Mesendoderm (in vitro differentiated cells): ENCODE data around the gene FUT6.

Experiments
- DNase-seq: peaks from one replicate; pipeline ENCODE4 v3.0.0; 2013
- H2AK5ac ChIP-seq: 2 replicates; pipeline ENCODE4 v1.6.1; 2013; ENCODE audit warnings: low read length, inconsistent platforms
- H2BK120ac ChIP-seq: 2 replicates; pipeline ENCODE4 v1.6.1; 2013; ENCODE audit warnings: low read depth, mild to moderate bottlenecking, low read length, moderate library complexity, mixed read lengths
- H2BK15ac ChIP-seq: replicated peaks from 2 replicates; pipeline ENCODE4 v1.6.1; 2013; ENCODE audit warnings: low read depth, mild to moderate bottlenecking, moderate library complexity
- H2BK5ac ChIP-seq: 2 replicates; pipeline ENCODE4 v1.6.1; 2013; ENCODE audit warnings: low read length, inconsistent platforms
- H3K18ac ChIP-seq: 2 replicates; pipeline ENCODE4 v1.6.1; 2013; ENCODE audit warnings: mild to moderate bottlenecking, low read length, mixed read lengths
- H3K23ac ChIP-seq: one replicate; pipeline ENCODE4 v1.6.1; 2013; ENCODE audit warnings: low read length
- H3K27ac ChIP-seq: 2 replicates; pipeline ENCODE4 v1.5.1; 2013; ENCODE audit warnings: low read depth, mild to moderate bottlenecking, inconsistent platforms, low read length, moderate library complexity
- H3K27me3 ChIP-seq: 2 replicates; pipeline ENCODE4 v1.6.1; 2013; ENCODE audit warnings: low read length, control low read depth, mild to moderate bottlenecking, inconsistent platforms; ENCODE audit not compliant: insufficient read depth, poor library complexity
- H3K36me3 ChIP-seq: 2 replicates; pipeline ENCODE4 v1.6.1; 2013; ENCODE audit warnings: low read length, inconsistent platforms; ENCODE audit not compliant: control insufficient read depth, insufficient read depth
- H3K4ac ChIP-seq: one replicate; pipeline ENCODE4 v1.6.1; 2013; ENCODE audit warnings: low read depth, mild to moderate bottlenecking, low read length, moderate library complexity
- H3K4me1 ChIP-seq: 2 replicates; pipeline ENCODE4 v1.6.1; 2013; ENCODE audit warnings: low read depth, low read length, inconsistent platforms; ENCODE audit not compliant: control insufficient read depth
- H3K4me2 ChIP-seq: 2 replicates; pipeline ENCODE4 v1.6.1; 2013; ENCODE audit warnings: low read length
- H3K4me3 ChIP-seq: 2 replicates; pipeline ENCODE4 v1.5.1; 2013; ENCODE audit warnings: mild to moderate bottlenecking, low read length
- H3K56ac ChIP-seq: one replicate; pipeline ENCODE4 v1.6.1; 2013; ENCODE audit warnings: low read length
- H3K79me1 ChIP-seq: 2 replicates; pipeline ENCODE4 v1.6.1; 2013; ENCODE audit warnings: low read length, inconsistent platforms
- H3K79me2 ChIP-seq: 2 replicates; pipeline ENCODE4 v1.6.1; 2013; ENCODE audit warnings: mild to moderate bottlenecking, low read length; ENCODE audit not compliant: control insufficient read depth, insufficient read depth
- H3K9ac ChIP-seq: 2 replicates; pipeline ENCODE4 v1.6.1; 2013; ENCODE audit warnings: low read length, inconsistent platforms
- H4K5ac ChIP-seq: one replicate; pipeline ENCODE4 v1.6.1; 2013; ENCODE audit warnings: low read length
- H4K8ac ChIP-seq: one replicate; pipeline ENCODE4 v1.6.1; 2013; ENCODE audit warnings: low read depth, mild to moderate bottlenecking, control low read depth, low read length, moderate library complexity
- WGBS: extraction: QIAGEN DNeasy Blood & Tissue Kit; methylation state at CpG from one replicate; pipeline ENCODE4 v1.1.7; 2013; ENCODE audit warnings: low lambda C conversion rate, missing lambda C conversion rate; ENCODE audit not compliant: insufficient coverage; ENCODE audit errors: extremely low coverage; 5-methylcytosine and 5-hydroxymethylcytosine counted together

Gene FUT6

GRCh38 chr19:5795382-5795919 lies 44.1 kb downstream of the FUT6 start:
- H3K4me3 ChIP-seq = no peak overlapping the region
- H3K9ac ChIP-seq = no peak overlapping the region
- no peak overlapping the region for H4K5ac ChIP-seq
- H3K79me1 ChIP-seq = no peaks in the 10 kb centered on the region
- no peaks in the 10 kb centered on the region for H3K36me3 ChIP-seq
- no peak overlapping the region for H3K4me2 ChIP-seq
- H3K27ac ChIP-seq = no peak overlapping the region
- DNase-seq = no peak
- no peak overlapping the region for H3K18ac ChIP-seq
- no peak overlapping the region for H2BK5ac ChIP-seq
- no peak overlapping the region for H4K8ac ChIP-seq
- no peaks in the 10 kb centered on the region for H3K79me2 ChIP-seq
- no peak overlapping the region for H2AK5ac ChIP-seq
- H2BK15ac ChIP-seq = no peak overlapping the region
- no peak overlapping the region for H3K23ac ChIP-seq
- no peak overlapping the region for H3K4ac ChIP-seq
- WGBS = no CpG with 5 or more reads among the region's 7 CpGs
- no peaks in the 10 kb centered on the region for H3K4me1 ChIP-seq
- H2BK120ac ChIP-seq = no peak overlapping the region
- no peaks in the 10 kb centered on the region for H3K27me3 ChIP-seq
- H3K56ac ChIP-seq = no peak overlapping the region

- Histone ChIP-seq H3K9ac (no peak overlapping the region), H3K4me3 (no peak overlapping the region), H3K36me3 (peaks cover 2% of the 10 kb centered on the region), H2BK15ac (no peak overlapping the region), H4K5ac (no peak overlapping the region), H2BK120ac (no peak overlapping the region), H3K23ac (no peak overlapping the region), H3K4me1 (peaks cover 2% of the 10 kb centered on the region), H3K79me2 (peaks cover 2% of the 10 kb centered on the region), H3K27ac (no peak overlapping the region), H2BK5ac (no peak overlapping the region), H3K18ac (no peak overlapping the region), H4K8ac (no peak overlapping the region), H3K79me1 (peaks cover 4% of the 10 kb centered on the region), H3K4ac (no peak overlapping the region), H3K56ac (no peak overlapping the region), H2AK5ac (no peak overlapping the region), H3K4me2 (no peak overlapping the region), H3K27me3 (no peaks in the 10 kb centered on the region)
- WGBS = no CpG with 5 or more reads among the region's 3 CpGs
- DNase-seq = no peak
These were observed 46.3 kb downstream of the FUT6 start for GRCh38 chr19:5793188-5793587.

- Histone ChIP-seq H3K9ac (no peak overlapping the region), H3K79me2 (peaks cover 2% of the 10 kb centered on the region), H3K36me3 (peaks cover 5% of the 10 kb centered on the region), H2BK15ac (no peak overlapping the region), H4K8ac (no peak overlapping the region), H2BK5ac (no peak overlapping the region), H3K18ac (no peak overlapping the region), H3K56ac (no peak overlapping the region), H3K27ac (no peak overlapping the region), H3K4me2 (no peak overlapping the region), H4K5ac (no peak overlapping the region), H3K4ac (no peak overlapping the region), H3K23ac (no peak overlapping the region), H3K4me1 (peaks cover 2% of the 10 kb centered on the region), H3K4me3 (no peak overlapping the region), H2BK120ac (no peak overlapping the region), H3K79me1 (peaks cover 4% of the 10 kb centered on the region), H3K27me3 (no peaks in the 10 kb centered on the region), H2AK5ac (no peak overlapping the region)
- no CpG with 5 or more reads among the region's 18 CpGs for WGBS
- DNase-seq = no peak
These were observed 47.3 kb downstream of the FUT6 start for GRCh38 chr19:5792224-5792623.

GRCh38 chr19:5790559-5791520 lies 48.7 kb downstream of the FUT6 start, which contains the start of gene DUS3L:
Gene DUS3L (minus strand): TSS chr19:5791163. CDS start chr19:5791141, 22 bp downstream.
- H3K79me1 ChIP-seq = peaks cover 4% of the 10 kb centered on the region
- peak within 1 kb of the TSS; percentile 53 for H3K27ac ChIP-seq
- H3K4ac ChIP-seq = peak within 1 kb of the TSS; percentile 84
- H2BK120ac ChIP-seq = no peak within 1 kb of the TSS
- H3K18ac ChIP-seq = peak within 1 kb of the TSS; percentile 19
- peaks cover 2% of the 10 kb centered on the region for H3K79me2 ChIP-seq
- H4K5ac ChIP-seq = no peak within 1 kb of the TSS
- H3K36me3 ChIP-seq = peaks cover 12% of the 10 kb centered on the region
- peak within 1 kb of the TSS; percentile 74 for H3K4me2 ChIP-seq
- no CpG with 5 or more reads among the region's 72 CpGs for WGBS
- no peak within 1 kb of the TSS for H4K8ac ChIP-seq
- no peaks in the 10 kb centered on the region for H3K27me3 ChIP-seq
- H2BK5ac ChIP-seq = peak within 1 kb of the TSS; percentile 64
- H3K23ac ChIP-seq = no peak within 1 kb of the TSS
- H2BK15ac ChIP-seq = no peak within 1 kb of the TSS
- peak within 1 kb of the TSS; percentile 98 for H3K56ac ChIP-seq
- peak within 1 kb of the TSS; percentile 89 for H3K9ac ChIP-seq
- H3K4me1 ChIP-seq = peaks cover 2% of the 10 kb centered on the region
- H3K4me3 ChIP-seq = peak within 1 kb of the TSS; percentile 75
- peak; percentile 99 for DNase-seq
- no peak within 1 kb of the TSS for H2AK5ac ChIP-seq

- Histone ChIP-seq H3K27ac (no peak overlapping the region), H3K4me3 (peak overlapping the region; percentile 55), H2BK120ac (no peak overlapping the region), H3K4me1 (peaks cover 2% of the 10 kb centered on the region), H2BK5ac (no peak overlapping the region), H3K56ac (peak overlapping the region; percentile 58), H3K27me3 (no peaks in the 10 kb centered on the region), H3K18ac (no peak overlapping the region), H3K4ac (no peak overlapping the region), H4K5ac (no peak overlapping the region), H4K8ac (no peak overlapping the region), H3K23ac (no peak overlapping the region), H2AK5ac (no peak overlapping the region), H3K4me2 (peak overlapping the region; percentile 74), H3K9ac (peak overlapping the region; percentile 58), H3K79me1 (peaks cover 4% of the 10 kb centered on the region), H2BK15ac (no peak overlapping the region), H3K36me3 (peaks cover 12% of the 10 kb centered on the region), H3K79me2 (peaks cover 2% of the 10 kb centered on the region)
- no peak for DNase-seq
- WGBS = no CpG with 5 or more reads among the region's 26 CpGs
These were observed 49.5 kb downstream of the FUT6 start for GRCh38 chr19:5789886-5790558.
